Measurements from ENCODE around the gene CGB1. TPM values are rescaled to one million over a fixed set of nuclear protein-coding genes. Genes with fewer than 3 reads are reported as not detected.
"Not testable (repeated sequence)": the region's sequence is repeated elsewhere in the genome, so short reads cannot be mapped to it uniquely, and the experiment has no call there.

Gene CGB1
- total RNA-seq, 1 donor from 2014 or later, result not detected

- not testable (repeated sequence) for ATAC-seq; DNase-seq (ENCODE audit: low spot score)
Observed at GRCh38 chr19:49025088-49025487, 11.6 kb downstream of the CGB1 start.

GRCh38 chr19:49024233-49024632 is 12.5 kb downstream of the CGB1 start, which contains the start of gene CGB3:
CGB3 (minus strand) TSS chr19:49024333; CDS start chr19:49023971, 362 bp downstream.
- ATAC-seq; DNase-seq (ENCODE audit: low spot score): not testable (repeated sequence)

- ATAC-seq (no peak), DNase-seq (ENCODE audit: low spot score) (no peak)
Observed at GRCh38 chr19:49022116-49022515, 14.6 kb downstream of the CGB1 start.

- ATAC-seq (no peak), DNase-seq (ENCODE audit: low spot score) (no peak)
Observed at GRCh38 chr19:49020931-49021895, 15.5 kb downstream of the CGB1 start.

- DNase-seq (ENCODE audit: low spot score) (no peak), ATAC-seq (no peak)
Observed at GRCh38 chr19:49020342-49020741, 16.4 kb downstream of the CGB1 start.

GRCh38 chr19:49019242-49019932 is 17.3 kb downstream of the CGB1 start:
- DNase-seq (ENCODE audit: low spot score), result peak; percentile 72

GRCh38 chr19:49018388-49019241 is 18.1 kb downstream of the CGB1 start:
- DNase-seq (ENCODE audit: low spot score), result not testable (repeated sequence)
- ATAC-seq, result peak; percentile 22

More at GRCh38 chr19:49019242-49019932, 17.3 kb downstream of the CGB1 start:
- peak; percentile 63 for ATAC-seq

- DNase-seq (ENCODE audit: low spot score), result no peak
- ATAC-seq, result peak; percentile 65
Observed at GRCh38 chr19:49017666-49018351, 18.9 kb downstream of the CGB1 start.

- ATAC-seq (no peak), DNase-seq (ENCODE audit: low spot score) (no peak)
Observed at GRCh38 chr19:49017041-49017665, 19.5 kb downstream of the CGB1 start, which contains the start of gene LHB. LHB (minus strand) TSS chr19:49017091; CDS start chr19:49017081, 10 bp downstream.

GRCh38 chr19:49016067-49016839 is 20.4 kb downstream of the CGB1 start:
- DNase-seq (ENCODE audit: low spot score), result no peak
- ATAC-seq, result no peak

- ATAC-seq, result no peak
- DNase-seq (ENCODE audit: low spot score), result no peak
Observed at GRCh38 chr19:49014870-49015255, 21.8 kb downstream of the CGB1 start.

GRCh38 chr19:49014123-49014869 is 22.4 kb downstream of the CGB1 start:
- no peak for ATAC-seq

GRCh38 chr19:49011194-49011593 is 25.5 kb downstream of the CGB1 start:
- ATAC-seq, result no peak

More at GRCh38 chr19:49014123-49014869, 22.4 kb downstream of the CGB1 start:
- DNase-seq (ENCODE audit: low spot score), result no peak

GRCh38 chr19:49010453-49010852 is 26.2 kb downstream of the CGB1 start:
- DNase-seq (ENCODE audit: low spot score) (no peak), ATAC-seq (no peak)

More at GRCh38 chr19:49011194-49011593, 25.5 kb downstream of the CGB1 start:
- no peak for DNase-seq (ENCODE audit: low spot score)

GRCh38 chr19:49009828-49010227 is 26.9 kb downstream of the CGB1 start:
- ATAC-seq (no peak), DNase-seq (ENCODE audit: low spot score) (no peak)

- ATAC-seq (no peak), DNase-seq (ENCODE audit: low spot score) (no peak)
Observed at GRCh38 chr19:49006905-49007304, 29.8 kb downstream of the CGB1 start.

- ATAC-seq (no peak), DNase-seq (ENCODE audit: low spot score) (no peak)
Observed at GRCh38 chr19:49004964-49005614, 31.6 kb downstream of the CGB1 start.

Measured in left lobe of liver (tissue), 2 donors.